ENCODE measurements around the gene DCDC2B.
"Not testable (repeated sequence)": the region's sequence is repeated elsewhere in the genome, so short reads cannot be mapped to it uniquely, and the experiment has no call there.

DCDC2B gene

DNA sequence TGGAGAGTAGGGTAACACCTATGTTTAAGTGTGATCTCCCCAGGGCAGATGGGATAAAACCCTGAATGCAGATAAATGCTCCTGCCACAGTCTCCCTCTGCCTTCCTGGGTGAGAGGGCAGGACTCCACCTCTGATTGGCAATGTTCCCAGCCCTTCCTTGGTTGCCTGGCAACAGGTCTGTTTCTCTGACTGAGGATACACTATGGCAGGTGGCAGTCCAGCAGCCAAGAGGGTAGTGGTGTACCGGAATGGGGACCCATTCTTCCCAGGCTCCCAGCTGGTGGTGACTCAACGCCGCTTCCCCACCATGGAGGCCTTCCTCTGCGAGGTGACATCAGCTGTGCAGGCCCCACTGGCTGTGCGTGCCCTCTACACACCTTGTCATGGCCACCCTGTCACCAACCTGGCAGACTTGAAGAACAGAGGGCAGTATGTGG lies at the start of gene DCDC2B:
TSS of gene DCDC2B (plus strand) at position 199 of the 438 bp plus-strand sequence. CDS start at position 204, 5 bp downstream.
- no peak for DNase-seq

DNA sequence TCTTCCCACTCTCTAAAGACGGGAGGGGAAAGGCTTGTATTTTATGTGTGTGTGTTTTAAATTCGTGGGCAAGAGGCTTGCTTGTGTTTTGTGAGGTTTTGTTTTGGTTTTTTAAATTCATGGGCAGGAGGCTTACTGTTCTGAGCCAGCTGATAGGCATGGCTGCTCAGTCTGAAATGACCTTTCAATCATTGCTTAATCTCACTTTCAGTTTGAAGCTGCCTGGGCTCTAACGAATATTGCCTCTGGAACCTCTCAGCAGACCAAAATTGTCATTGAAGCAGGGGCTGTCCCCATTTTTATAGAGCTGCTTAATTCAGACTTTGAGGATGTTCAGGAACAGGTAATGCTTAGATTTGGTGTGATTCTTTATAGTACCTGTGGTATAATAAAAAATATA lies 49.7 kb upstream of the DCDC2B start:
- DNase-seq = no peak

- no peak for DNase-seq
Measured at GRCh38 chr1:32163405-32163804, 45.5 kb upstream of the DCDC2B start.

DNA sequence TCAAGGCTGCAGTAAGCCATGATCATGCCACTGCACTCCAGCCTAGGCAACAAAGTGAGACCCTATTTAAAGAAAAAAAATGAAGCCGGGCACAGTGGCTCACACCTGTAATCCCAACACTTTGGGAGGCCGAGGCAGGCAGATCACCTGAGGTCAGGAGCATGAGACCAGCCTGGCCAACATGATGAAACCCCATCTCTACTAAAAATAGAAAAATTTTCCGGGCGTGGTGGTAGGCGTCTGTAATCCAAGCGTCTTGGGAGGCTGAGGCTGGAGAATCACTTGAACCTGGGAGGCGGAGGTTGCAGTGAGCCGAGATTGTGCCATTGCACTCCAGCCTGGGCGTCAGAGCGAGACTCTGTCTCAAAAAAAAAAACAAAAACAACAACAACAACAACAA lies 43.3 kb upstream of the DCDC2B start:
- not testable (repeated sequence) for DNase-seq

GRCh38 chr1:32170991-32171390 lies 37.9 kb upstream of the DCDC2B start:
- no peak for DNase-seq

- no peak for DNase-seq
Measured at GRCh38 chr1:32172621-32173245, 36.2 kb upstream of the DCDC2B start.

- DNase-seq = no peak
Measured at GRCh38 chr1:32178380-32179192, 30.3 kb upstream of the DCDC2B start.

- no peak for DNase-seq
Measured at GRCh38 chr1:32179193-32179442, 29.8 kb upstream of the DCDC2B start.

DNA sequence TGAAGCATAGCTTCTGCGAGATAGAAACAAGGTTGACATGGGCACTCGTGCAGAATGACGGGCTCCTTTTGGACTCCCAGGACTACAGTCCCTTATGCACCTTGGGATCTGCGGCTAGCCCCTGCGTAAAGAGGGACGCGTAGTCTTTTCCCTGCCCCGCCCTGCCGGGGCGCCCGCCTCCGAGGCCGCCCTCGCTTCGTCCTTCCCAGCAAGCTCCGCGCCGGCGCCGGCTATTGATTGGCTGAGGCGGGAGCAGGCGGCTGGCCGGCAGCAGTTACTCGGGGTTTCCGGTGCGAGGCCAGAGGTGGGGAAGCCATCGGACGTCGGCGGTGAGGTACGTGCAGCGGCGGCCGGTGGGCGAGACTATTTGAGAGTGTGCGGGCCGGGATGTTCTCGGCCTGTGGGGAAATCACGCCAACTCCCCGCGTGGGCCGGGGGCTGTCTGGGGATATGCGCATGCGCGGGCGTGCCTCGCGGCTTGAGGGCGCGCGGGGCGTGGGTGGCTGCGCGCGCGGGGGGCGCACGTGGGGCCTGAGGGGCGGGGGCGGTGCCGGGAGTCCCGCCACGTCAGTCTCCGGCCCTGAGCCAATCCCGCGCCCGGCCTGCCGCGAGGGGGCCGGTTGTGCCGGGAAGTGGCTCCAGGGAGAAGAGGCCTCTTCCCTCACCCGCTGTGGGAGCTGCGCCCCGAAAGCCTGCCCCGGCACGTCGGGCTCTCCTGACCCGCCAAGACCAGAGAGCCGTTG lies 29.3 kb upstream of the DCDC2B start, which contains the start of gene TXLNA:
TSS of gene TXLNA (plus strand) at position 233 of the 743 bp plus-strand sequence. CDS start 671 bp downstream, outside the sequence.
- DNase-seq = peak; percentile 90 to 93

- DNase-seq = peak; percentile 45 to 53
Measured at GRCh38 chr1:32180186-32181060, 28.5 kb upstream of the DCDC2B start.

DNA sequence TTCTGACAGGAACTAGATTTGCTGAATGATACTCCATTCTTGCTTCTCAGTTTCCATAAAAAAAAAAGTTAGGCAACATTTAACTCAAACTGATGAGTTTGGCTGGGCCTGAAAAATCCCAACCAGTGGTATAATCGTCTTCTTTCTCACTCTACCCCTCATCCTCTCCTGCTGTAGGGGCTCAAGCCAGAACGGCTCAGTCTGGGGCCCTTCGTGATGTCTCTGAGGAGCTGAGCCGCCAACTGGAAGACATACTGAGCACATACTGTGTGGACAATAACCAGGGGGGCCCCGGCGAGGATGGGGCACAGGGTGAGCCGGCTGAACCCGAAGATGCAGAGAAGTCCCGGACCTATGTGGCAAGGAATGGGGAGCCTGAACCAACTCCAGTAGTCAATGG lies 27.8 kb upstream of the DCDC2B start:
- no peak for DNase-seq

GRCh38 chr1:32181563-32181962 lies 27.3 kb upstream of the DCDC2B start:
- no peak for DNase-seq

DNA sequence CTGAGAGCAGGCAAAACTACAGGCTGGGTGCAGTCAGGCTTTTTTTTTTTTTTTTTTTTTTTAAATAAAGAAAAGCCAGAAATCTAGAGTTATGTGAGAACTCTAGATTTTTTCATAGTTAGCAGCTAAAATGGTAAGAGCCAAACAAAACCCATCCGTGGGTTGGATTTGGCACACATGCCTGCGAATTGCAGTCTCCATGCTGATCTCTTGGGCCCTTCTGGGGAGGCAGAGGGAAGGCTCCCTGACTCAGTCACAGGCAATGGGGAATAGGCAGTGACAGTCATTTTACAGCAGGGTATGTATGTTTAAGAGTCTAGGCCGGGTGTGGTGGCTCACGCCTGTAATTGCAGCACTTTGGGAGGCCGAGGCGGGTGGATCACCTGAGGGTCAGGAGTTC lies 26.8 kb upstream of the DCDC2B start:
- DNase-seq = no peak

DNA sequence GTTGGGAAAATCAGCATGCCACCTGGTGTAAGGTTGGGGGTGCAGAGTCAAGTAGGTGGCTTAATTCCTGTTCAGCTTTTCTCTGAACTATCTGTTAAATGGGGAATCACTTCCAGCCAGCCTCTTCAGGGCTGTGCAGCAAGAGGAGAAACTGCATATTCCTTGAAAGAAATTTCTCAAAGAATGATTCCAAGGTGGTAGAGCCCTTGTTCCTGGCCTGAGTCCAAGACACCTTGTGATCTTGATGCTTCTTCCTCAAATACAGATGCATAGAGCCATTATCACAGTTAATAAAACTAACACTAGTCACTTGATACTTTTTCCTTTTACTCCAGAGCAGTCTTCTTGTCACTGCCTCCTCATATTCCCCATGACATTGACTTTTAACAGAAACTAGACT lies 24.2 kb upstream of the DCDC2B start:
- DNase-seq = no peak

GRCh38 chr1:32186077-32186476 lies 22.8 kb upstream of the DCDC2B start:
- no peak for DNase-seq

DNA sequence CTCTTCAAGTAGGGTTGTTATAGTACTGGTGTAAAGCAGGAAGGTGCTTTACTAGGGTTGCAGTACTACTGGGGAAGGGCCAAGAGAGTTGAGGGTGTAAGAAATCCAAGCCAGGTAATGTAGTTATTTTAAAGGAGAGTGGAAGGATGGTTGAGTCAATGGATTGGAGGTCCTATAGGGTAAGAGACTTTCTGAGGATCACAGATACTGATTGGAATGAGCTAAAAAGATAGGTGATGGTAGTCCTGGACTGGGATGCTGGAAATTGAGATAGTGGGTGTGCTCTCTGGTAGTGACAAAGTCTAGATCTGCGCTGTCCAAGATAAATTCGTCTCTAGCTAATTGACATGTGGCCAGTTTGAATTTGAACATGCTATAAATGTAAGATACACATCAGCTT lies 22.4 kb upstream of the DCDC2B start:
- DNase-seq = no peak

GRCh38 chr1:32187850-32188249 lies 21.0 kb upstream of the DCDC2B start:
- DNase-seq = no peak

- no peak for DNase-seq
Measured at GRCh38 chr1:32192220-32192948, 16.5 kb upstream of the DCDC2B start.

GRCh38 chr1:32194984-32195383 lies 13.9 kb upstream of the DCDC2B start:
- DNase-seq = no peak

DNA sequence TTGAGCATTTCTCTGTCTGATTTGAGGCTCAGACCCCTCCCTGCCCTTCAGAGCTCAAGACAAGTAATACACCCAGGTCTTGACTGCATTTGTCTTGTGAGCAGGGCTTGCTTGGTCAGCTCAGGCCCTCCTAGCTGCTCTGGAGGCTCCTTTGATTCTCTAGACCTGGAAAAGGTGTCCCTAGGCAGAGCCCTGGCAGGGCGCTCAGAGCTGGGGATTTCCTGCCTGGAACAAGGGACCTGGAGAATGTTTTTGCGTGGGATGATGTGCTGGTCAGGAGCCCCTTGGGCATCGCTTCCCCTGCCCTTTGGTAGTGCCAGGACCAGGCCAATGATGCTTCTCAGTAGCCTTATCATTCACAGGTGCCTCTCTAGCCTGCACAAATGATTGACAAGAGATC lies 13.4 kb upstream of the DCDC2B start:
- DNase-seq = no peak

GRCh38 chr1:32195972-32196823 lies 12.7 kb upstream of the DCDC2B start:
- DNase-seq = no peak
